GM21825 (cell line): ENCODE measurements around the gene PRKCZ.
"Not testable (repeated sequence)": the region's sequence is repeated elsewhere in the genome, so short reads cannot be mapped to it uniquely, and the experiment has no call there.

Source experiments
- ATAC-seq: cut with Tn5 transposase; IDR thresholded peaks from one replicate; pipeline ENCODE4 v1.9.1; 2021; ENCODE audit warnings: mild to moderate bottlenecking, moderate library complexity; ENCODE audit not compliant: unreplicated experiment

PRKCZ gene

GRCh38 chr1:2130156-2130555 lies 79.9 kb downstream of the PRKCZ start:
- no peak for ATAC-seq

GRCh38 chr1:2130871-2131289 lies 80.7 kb downstream of the PRKCZ start:
- ATAC-seq: no peak

GRCh38 chr1:2132222-2133038 lies 82.2 kb downstream of the PRKCZ start:
- no peak for ATAC-seq

DNA sequence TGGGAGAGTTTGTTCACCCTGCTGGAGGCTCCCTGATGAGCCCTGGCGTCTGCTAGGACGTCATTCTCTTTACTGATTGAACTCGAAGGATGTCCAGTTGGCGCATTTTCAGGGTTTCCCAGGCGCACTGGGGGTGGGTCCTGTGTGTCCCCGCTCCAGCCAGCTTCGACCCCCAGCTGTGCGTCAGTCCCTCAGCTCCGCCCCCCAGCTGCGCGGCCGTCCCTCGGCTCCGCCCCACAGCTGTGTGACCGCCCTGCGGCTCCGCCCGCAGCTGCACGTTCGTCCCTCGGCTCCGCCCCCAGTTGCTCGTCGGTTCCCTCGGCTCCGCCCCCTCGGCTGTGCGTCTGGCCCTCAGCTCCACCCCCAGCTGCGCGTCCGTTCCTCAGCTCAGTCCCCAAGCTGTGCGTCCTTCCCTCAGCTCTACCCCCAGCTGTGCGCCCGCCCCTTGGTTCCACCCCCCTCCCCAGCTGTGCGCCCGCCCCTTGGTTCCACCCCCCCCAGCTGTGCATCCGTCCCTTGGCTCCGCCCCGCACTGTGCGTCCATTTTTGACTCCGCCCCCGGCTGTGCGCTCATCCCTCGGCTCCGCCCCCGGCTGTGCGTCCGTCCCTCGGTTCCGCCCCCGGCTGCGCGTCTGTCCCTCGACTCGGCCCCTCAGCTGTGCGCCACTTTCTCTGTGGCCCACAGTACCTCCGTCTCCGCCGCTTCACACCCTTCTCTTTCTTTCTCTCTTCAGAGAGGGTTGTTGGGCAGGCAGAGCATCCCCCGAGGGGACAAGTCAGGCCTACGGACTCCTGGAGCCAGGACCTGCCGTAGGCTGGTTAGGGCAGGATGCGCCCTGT lies 83.0 kb downstream of the PRKCZ start:
- peak; percentile 83 for ATAC-seq

DNA sequence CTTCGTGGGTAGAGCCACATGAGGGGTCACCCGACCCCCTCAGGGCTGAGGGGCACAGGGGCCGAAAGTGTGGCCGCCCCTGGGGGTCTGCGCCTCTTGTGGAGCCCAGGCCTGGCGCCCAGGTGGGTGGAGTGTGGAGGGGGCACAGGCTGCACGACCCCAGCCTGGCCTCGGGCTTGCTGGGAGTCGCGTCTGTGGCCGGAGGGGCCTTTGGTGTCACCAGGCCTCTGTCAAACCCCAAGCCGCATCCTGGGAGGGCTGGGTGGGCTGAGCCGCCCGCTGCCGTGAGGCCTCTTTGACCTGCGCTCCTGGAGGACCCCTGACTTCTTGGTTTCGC lies 83.6 kb downstream of the PRKCZ start:
- no peak for ATAC-seq

DNA sequence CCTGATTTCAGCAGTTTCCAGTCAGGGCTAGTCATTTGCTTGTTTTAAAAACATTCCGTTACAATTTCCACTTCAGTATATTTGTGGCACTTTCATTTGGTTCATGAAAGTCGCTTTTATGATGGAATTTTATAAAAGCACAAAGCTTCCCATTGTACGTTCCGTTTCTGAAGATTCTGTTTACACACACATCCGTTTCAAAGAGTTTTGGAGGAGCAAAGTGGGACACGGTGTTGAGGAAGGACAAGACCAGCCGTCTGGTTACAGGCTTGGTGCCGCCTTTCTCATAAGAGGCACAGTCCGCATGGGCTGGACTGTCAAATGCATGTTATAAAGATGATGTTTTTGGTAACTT lies 84.0 kb downstream of the PRKCZ start:
- no peak for ATAC-seq

- ATAC-seq: no peak
Measured at GRCh38 chr1:2134621-2135307, 84.6 kb downstream of the PRKCZ start.

GRCh38 chr1:2135441-2135841 lies 85.2 kb downstream of the PRKCZ start:
- ATAC-seq: no peak

DNA sequence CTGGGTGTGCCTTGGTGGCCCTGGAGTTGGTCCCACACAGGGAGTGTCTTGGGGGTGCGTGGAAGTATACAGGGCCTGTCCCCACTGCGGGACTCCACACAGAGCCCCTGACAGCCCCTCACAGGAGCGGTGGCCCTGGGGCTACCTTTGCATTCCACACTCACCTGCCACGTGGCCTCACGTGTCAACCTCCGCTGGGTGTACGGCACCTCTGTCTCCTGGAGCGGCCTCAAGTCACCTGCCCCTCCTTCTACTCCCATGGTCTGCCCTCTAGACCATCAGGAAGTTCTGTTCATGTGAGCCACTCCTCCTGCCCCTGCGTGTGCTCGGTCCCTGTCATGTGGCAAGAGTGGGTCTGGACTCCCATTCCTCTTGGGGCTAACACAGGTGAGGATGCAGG lies 85.7 kb downstream of the PRKCZ start:
- ATAC-seq: no peak

DNA sequence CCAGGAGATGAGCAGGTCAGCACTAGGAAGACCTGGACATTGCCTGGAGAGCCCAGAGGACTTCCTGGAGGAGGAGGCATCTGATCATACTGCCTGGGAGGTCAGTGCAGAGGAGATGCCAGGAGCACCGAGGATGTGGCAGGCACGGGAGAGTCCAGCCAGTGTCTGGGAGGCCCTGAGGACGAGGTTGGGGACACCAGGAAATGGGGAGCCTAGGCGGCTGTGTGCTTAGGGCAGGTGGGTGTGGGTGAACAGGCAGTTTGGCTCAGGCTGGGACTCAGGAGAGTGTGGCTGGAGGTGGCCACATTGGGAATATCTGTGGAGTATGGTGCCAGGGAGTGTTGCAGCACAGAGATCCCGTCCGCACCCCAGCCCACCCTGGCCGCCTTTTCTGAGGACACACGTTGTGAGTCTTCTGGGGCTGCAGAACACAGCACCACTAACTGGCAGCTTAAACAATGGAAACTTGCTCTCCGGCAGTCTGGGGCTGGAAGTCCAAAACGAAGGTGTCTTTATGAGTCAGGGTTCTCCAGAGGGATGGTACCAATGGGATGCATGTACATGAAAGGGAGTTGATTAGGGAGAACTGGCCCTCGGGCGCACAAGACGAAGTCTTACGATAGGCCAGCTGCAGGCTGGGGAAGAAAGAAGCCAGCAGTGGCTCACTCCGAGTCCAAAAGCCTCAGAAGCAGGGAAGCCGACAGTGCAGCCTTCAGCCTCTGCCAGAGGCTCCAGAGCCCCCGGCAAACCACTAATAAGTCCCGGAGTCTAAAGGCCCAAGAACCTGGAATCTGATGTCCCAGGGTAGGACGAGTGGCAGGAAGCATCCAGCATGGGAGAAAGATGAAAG lies 86.4 kb downstream of the PRKCZ start:
- no peak for ATAC-seq

DNA sequence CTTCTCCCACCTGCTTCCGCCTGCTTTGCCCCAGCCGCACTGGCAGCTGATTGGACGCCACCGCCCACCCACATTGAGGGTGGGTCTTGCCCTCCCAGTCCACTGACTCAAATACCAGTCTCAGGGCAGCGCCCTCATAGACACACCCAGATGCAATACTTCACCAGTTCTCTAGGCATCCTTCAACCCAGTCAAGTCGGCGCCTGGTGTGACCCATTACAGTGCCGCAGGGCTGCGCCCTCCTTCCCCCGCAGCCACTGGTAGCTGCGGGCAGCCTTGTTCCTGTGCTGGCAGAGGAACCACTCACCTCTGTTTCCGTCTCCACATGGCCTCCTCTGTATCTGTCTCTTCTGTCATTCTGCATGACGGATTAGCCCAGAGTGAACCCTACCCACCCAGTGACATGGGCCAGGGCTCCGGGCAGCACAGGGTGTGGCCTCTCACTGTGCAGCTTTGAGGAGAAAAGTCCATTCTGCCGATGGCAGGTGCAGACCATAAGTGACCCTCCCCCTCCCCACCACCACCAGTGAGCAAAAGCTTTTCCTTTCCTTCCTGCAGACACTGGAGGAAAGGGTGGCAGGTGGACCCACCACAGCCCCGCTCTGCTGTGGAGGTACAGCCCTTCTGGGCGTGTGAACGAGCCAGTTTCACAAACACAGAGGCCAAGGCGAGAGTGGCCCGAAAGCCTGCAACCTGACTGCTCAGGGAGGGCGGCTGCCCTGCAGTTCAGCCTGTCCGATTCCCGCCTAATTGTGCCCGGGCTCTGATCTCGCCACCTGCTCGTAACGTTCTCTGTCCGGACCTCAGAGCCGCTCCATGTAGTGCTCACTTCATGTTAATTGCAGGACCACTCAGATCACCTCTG lies 87.3 kb downstream of the PRKCZ start:
- ATAC-seq: no peak

DNA sequence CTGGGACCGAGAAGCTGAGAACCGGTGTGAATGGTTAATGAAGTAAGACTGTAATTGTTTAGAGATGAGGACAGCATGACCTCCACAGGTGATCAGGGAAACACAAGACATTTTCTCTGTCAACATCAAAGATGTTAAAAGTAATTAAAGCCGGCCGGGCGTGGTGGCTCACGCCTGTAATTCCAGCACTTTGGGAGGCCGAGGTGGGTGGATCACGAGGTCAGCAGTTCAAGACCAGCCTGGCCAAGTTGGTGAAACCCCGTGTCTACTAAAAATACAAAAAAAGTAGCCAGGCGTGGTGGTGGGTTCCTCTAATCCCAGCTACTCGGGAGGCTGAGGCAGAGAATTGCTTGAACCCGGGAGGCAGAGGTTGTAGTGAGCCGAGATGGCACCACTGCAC lies 88.9 kb downstream of the PRKCZ start:
- ATAC-seq: not testable (repeated sequence)

- ATAC-seq: no peak
Measured at GRCh38 chr1:2141025-2141424, 90.8 kb downstream of the PRKCZ start.

DNA sequence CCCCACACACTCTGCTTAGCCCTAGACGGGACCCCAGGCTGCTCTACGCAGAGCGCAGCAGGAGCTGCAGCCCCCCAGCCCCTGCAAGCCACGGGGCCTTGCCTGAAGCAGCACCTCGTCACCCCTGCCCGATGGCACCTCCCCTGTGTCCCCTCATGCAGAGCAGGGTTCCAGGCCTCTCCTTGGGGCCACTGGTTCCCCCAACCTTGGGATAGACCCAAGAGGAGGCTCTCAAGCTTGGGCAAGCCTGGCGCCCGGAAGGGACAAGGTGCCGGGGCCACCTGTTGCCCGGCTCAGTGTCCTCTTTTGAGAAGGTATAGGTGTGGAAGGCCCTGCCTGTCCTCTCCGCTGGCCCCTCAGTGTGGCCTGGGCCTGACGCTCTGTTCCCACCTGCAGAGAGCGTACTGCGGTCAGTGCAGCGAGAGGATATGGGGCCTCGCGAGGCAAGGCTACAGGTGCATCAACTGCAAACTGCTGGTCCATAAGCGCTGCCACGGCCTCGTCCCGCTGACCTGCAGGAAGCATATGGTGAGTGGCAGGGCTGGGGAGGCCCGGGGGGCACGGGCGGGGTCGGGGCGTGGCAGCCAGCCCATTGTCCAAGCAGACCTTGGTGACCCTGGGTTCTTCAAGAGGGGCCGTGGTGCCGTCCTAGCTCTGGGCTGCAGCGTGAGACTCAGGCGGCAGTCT lies 93.7 kb downstream of the PRKCZ start:
- no peak for ATAC-seq

DNA sequence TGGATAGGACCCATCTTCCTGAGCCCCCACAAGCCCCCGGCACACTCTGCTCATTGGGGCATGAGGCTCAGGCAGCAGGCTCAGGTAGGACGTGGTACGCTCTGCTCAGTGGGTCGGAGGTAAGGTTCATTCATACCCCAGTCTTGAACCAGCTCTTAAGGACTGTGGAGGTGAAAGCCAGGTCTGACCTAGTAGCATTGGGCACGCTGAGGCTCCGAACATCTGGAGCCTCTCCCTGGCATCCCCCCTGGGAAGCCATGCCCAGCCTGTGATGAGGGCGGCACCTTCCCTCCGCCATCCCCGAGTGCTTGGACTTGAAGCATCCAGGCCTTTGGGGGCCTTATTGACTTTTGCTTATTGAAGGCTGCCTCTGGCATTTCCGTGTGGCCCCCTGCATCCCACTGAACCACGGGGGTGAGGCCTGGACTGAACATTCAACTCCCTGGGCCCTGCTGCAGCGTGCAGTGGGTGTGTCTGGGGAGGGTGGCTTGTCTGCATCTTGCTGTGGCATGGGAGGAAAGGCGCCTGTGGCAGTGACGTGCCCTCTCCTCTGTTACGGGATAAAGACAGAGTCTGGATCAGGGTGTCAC lies 94.4 kb downstream of the PRKCZ start:
- ATAC-seq: no peak

DNA sequence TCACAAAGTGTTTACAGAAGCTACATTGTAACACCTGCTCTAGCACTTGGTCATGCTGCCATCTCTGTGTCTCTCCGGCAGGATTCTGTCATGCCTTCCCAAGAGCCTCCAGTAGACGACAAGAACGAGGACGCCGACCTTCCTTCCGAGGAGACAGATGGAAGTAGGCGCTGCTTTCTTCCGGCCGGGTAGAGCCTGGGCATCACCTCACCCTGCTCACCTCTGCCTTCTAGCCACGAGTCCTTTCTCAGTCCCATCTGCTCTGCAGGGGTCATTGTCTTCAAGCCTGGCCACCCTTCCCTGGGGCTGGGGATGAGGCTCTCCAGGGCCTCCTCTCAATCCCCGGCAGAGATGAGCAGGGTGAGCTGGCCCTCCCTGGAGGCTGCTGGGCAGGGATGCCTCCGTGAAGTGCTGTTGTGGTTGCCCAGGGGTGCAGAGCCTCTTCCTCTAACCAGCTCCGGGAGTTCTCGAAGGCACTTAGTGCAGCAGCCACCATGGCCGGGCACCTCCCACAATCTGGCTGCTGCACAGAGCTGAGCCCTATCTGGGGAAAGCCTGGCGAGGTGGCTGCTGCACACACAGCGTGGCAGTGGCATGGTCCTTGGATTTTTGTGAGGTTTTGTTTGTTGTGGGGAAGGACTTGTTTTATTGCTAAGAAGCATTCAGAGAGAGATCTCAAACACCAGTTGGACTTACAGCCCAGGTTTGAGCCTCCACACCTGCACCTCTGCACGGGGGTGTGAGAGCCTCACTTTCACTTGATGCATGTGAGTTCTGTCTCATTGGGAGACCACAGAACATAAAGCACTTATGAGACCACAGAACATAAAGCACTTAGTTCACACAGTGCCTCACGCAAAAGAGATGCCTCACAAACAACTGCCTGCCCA lies 96.0 kb downstream of the PRKCZ start:
- ATAC-seq: no peak

DNA sequence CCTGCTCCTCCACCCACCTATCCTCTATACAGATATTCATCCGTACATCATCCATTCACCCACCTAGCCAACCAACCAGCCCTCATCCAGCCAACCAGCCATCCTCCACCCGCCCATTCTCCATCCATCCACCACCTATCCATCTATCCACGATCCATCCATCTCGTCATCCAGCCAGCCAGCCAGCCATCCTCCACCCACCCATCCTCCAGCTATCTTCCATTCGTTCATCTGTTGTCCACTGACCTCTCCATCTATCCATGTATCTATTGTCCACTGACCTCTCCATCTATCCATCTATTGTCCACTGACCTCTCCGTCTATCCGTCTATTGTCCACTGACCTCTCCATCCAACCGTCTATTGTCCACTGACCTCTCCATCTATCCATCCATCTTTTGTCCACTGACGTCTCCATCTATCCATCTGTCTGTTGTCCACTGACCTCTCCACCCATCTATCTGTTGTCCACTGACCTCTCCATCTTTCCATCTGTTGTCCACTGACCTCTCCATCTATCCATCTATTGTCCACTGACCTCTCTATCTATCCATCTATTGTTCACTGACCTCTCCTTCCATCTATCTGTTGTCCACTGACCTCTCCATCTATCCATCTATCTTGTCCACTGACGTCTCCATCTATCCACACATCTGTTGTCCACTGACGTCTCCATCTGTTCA lies 96.8 kb downstream of the PRKCZ start:
- ATAC-seq: no peak
